Measurements from ENCODE around the gene PTPRM.

PTPRM gene

DNA sequence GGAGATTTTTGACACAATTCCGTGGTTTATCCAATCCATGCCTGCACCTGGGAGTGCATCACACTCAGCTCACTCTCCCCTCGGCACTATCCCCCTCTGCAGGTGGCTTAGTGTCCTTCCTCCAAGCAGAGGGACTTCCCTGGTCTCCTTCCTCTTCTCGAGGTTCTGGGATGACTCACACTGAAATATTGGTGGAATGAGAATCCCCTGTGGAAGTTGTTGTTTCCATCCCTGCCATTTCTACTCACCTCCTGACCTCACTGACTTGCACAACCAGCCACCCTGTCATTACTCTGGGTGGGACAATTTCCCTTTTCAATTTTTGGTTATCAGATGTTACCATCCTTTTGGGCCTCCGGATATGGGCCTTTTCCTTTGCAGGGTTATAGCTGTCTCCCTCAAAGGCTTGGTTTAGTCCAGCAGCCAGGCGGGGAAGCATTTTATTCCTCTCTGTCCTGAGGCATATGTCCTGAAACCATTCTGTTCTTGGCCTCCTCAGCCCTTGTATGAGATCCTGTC lies 59.9 kb downstream of the PTPRM start:
- peak; percentile 91 for DNase-seq (ENCODE audit: low spot score)

DNA sequence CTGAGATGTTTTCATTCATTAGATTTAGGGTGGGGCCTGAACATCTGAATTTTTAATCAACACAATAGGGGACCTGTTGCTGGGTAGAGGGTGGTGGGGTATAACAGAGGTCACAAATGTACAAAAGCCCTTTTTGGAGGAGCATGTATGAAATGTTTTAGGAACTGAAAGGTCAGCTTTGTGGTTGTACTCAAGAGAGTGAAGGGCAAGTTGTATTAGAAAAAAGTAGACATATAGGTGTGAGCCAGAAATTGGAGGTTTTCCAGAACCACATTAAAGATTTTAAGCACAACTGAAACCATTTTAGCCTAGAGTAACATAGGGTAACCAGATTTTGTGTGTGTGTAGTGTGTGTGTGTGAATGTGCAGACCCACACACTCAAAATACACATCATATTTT lies 62.3 kb downstream of the PTPRM start:
- DNase-seq (ENCODE audit: low spot score) = no peak

DNA sequence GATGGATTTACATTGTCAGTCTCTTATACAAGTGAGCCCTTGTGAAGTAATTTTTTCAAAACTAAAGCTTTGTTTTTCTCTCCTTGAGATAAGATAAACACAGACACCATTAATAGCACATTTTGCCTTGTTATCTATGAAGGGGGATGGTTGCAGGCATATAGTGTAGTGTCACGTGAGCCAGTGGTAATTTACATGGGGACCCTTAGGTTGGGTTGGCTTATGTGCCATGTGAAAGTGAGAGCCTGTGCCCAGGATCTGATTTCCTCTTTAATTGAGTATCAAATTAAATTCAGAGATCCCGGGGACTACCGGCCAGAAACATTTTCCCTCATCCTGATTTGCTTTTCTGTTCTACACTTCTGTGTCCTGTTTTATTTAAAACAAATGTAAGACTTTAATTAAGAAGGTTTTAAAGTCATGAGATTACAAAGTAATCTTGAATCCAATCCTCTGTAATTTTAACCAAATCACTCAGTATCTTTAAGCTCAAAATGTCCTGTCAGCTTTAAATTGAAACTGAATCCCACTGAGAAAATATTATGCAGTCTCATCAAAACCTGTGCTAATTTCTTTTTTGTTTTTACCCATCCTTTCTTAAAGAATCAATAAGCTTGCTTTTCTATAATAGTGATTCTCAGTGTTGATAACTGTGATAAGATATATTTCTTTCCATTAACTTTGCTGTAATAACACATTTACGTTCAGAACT lies 63.8 kb downstream of the PTPRM start:
- DNase-seq (ENCODE audit: low spot score) = no peak

DNA sequence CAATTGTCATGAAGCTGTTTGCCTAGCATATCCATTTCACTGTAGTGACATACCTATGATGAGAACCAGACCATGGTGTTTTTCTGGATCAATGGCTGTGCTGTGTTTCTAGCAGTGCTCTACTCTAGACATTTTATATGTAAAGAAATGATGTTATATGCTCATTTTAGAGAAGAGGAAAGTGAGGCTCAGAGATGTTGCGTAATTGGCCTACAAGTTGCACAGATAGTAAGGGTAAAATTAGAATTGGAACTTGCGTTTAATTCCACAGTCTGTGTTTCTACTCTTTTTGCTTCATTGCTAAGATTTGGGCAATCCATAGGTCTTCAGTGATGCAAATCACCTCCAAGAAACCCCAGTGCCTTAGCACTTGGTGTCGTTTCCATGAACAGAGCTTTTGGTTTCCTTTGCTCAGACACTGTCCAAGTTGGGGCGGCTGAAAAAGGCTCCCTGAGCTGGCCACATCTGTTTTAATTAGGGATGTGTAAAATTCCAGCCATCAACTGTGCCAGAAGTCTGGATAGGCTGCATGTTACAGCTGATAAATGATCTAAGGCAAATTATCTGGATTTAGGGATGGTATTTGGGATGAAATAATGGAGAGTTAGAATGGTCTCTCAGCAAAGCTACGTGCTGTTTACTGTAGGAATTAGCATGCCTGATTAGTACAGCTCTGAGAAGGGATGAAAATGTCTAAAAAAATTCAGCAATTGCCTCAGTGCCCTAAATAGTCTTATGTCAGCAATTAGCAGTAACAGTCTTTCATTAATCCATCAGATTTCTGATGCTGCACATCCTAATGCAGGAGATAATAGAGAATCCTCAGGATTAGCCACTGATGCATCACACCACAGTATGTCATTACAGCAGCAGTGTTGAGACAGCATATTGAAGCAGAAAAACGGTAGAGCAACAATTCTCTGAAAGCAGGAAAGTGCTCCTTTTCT lies 65.3 kb downstream of the PTPRM start:
- DNase-seq (ENCODE audit: low spot score) = peak; percentile 38

DNA sequence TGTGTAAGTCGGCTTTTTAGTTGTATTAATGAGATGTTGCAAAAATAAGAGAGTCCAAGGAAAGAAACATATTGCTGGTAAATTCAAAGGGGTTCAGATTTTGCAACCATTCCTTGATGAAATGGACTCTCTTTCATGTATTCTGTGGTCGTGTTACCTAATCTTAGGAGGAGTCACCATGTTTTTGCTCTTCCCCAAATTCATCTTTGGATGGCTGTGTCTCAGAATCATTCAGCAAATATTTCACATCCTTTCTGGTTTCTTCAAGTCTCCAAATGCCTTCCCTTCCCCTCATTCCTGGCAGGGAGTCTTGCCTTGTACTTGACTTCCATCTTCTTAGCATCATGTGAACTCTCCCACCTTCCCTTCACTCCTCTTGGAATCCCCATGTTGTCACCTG lies 66.1 kb downstream of the PTPRM start:
- no peak for DNase-seq (ENCODE audit: low spot score)

DNA sequence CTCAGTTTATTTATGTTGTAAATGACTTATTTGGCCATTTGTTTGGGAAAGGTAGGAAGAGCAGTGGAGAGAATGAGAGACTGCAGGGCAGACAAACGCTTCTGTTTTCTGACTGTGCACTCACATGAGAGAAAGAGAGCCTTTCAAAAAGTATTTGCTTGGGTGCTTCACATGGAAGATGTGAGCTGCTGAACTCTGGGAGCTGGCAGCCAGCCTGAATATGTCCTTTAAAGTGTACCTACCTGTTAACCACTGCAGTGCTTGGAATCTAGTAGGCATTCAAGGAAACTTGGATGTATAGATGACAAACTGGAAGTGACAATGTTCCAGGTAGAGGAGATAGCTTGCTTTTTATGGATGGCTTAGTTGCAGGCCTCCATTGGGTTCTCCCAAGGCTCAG lies 68.8 kb downstream of the PTPRM start:
- DNase-seq (ENCODE audit: low spot score) = no peak

DNA sequence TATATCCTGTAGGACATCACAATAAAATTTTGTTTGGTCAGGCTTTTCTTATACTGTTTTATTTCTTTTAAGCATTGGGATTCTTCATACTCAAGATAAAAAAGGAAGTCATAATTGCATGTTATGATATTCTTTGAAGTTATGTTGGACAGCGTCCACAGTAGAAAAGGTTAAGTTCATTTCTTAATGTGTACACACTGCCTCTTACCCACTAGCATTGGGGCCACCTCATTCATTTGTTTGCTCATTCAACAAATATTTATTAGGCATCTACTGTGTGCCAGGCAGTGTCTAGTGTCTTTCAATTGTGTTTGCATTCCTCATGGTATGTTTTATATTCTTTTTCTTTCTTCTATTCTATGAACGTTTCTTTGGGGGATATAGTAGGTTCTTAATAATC lies 70.2 kb downstream of the PTPRM start:
- DNase-seq (ENCODE audit: low spot score) = no peak

DNA sequence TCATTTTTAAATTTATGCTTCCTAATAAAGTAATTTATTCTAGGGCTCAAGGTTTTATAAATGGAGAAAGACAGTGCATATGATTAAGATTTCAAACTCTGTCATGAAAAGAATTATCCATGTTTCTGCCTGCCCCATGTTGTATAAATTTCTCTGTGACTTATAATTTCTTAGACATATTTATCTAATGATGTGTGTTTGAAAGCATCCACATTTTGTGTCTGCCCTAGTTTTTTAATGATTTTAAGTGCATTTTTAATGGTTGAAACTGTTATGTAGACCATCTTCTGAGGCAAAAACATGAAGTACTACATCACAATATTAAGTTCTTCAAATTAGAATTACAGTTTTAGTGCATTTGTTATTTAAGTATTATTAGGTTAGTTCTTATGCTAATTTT lies 71.2 kb downstream of the PTPRM start:
- DNase-seq (ENCODE audit: low spot score) = no peak

DNA sequence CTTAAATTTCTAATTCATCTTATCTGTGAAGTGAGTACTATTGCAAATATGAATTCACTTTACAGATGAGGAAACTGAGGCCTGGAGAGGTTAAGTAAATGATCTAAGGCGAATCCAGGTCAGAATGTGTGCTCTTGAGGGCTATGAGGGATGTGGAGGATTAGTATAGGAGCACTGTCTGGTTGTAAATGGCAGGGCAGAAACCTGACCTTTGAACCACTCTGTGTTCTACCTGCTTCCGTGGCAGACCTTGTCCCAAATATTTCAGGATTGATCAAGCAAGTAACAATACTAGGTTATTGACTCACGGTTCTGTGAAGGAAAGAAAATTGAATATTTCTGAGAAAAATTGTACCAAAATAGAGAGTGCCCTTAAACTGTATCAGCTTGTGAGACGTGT lies 74.7 kb downstream of the PTPRM start:
- DNase-seq (ENCODE audit: low spot score) = no peak

DNA sequence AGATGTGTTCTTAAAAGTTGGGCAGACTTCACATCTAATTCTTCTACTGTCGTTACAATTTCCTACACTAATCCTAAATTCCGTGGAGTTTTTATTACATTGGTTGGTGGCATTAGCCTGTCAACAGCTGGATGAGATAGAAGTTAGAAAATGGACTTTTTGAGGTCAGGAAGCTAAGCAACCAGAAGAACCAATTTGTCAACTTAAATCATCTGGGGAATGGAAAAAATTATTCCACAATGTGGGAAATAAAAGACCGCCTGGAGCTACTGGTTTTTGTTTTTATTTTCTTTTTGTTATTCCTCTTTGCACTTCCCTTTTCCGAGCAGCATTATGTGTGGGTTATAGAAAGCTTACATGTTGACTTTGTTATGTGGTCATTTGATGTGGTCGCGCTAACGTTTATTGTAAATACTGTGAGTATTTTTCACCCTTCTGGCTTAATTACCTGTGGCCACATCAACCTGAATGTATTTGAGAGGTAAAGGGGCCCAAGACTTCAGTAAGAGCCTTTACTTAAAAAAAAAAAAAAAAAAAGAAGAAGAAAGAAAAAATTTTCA lies 75.3 kb downstream of the PTPRM start:
- no peak for DNase-seq (ENCODE audit: low spot score)

DNA sequence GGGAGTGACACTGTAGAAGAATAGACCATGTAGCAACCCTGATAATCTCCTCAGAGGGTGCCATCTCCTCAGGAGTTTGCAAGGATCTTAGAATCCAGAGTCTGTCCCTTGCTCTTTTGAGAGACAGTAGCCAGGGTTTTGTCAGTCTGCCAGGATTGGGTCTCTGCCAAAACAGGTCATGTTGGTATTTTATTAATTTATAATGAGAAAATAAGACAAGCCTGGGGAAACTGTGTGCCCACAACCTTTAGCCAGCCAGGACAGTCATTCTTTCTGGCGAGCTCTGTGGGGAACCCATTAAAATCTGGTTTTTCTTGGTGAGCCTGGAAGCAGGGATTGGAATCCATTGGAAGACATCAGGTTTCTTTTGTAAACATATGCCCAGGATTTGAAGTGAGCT lies 78.6 kb downstream of the PTPRM start:
- peak; percentile 68 for DNase-seq (ENCODE audit: low spot score)

DNA sequence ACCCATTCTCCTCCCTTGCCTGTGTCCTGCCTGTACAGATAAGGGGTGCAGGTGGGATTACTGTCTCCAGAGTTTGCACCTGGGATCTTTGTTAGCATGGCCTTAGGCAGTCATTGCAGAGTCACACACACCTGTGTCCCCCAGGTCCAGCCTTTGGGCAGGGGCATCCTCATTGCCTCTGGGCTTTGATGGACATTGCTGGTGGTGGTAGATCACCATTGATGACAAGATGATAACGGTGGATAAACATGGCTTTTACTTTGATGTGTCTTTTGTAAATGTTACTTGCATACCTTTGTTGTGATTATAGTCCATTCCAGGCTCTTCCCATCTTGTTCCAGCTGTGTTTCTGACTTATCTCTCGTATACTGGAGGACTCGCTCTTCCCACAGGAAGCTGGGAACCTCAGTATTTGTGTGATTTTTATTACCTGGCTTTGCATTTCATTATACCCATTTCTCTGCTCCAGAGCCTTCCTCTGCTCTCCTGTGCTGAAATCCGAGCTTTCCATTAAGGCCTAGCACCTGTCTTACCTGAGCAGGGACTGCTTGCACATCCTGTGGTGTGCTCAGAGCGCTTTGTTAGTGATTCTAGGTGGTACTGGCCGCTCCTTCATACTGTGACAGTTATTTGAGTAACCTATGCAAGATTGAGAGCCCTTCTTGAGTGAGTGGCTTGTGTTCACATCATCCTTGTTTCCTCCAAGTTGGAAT lies 79.2 kb downstream of the PTPRM start:
- DNase-seq (ENCODE audit: low spot score) = no peak

DNA sequence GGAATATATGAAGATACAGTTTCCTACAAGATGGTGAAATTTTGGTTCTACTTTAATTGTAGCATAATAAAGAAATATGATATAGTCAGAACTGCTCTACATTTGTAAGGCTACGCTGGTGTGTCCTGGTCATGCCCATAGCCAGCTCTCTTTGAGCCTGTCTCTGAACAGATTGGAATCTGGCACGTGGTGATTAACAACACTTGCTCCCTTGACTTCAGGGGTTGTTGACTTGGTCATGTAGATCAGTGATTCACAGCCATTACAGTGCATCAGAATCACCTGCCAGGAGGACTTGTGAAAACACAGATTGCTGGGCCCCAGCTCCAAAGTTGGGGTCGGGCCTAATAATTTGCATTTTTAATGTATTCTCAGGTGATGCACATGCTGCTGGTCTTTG lies 80.4 kb downstream of the PTPRM start:
- DNase-seq (ENCODE audit: low spot score) = peak; percentile 57

DNA sequence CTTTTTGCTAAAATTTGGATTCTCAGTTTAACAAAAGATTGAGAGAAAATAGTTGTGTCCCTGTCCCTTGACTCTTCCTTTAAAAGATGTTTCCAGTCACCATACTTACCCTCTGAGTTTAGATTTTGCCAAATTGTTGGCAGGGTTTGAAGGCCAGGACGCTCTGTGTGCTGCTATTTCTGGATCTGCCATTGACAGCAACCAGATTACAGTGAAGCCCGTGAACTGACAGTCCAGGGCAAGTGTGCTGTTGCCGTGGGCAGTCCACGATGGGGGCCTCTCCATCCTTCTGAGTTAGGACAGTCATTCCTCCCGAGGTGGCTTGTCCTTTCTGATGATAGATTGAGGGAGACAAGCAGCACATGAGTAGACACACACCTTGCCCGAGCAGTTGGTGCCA lies 89.9 kb downstream of the PTPRM start:
- DNase-seq (ENCODE audit: low spot score) = no peak

DNA sequence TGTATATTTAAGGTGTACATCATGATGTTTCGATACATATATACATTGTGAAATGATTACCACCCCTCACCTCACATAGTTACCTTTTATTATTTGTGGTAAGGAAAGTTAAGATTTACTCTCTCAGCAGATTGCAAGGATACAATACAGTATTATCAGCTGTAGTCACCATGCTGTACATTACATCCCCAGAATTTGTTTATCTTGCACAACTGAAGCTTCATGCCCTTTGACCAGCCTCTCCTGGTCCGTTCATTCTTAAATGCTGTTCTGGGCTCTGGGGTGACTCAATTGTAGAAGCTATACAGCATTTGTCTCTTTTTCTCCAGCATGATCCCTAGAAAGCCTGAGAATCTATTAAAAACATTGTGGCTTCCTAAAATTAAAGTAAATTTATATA lies 90.8 kb downstream of the PTPRM start:
- DNase-seq (ENCODE audit: low spot score) = no peak

DNA sequence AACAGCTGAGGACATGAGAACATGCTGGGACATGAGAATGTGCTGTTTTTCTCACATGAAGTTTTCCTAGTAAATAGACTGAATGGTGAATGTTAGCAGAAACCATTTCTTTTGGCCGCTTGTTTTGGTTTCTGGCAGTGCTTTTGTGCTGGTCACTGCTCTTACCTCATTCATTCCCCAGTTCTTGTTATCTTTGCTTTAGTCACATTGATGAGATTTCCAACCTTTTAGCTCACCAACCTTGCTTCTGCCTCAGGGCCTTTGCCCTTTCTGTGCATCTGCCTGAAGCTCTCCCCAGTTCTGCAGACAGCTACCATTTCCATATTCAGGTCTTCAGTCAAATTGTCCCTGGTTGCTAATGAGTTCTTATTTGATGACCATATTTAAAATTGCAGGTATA lies 91.6 kb downstream of the PTPRM start:
- DNase-seq (ENCODE audit: low spot score) = no peak

DNA sequence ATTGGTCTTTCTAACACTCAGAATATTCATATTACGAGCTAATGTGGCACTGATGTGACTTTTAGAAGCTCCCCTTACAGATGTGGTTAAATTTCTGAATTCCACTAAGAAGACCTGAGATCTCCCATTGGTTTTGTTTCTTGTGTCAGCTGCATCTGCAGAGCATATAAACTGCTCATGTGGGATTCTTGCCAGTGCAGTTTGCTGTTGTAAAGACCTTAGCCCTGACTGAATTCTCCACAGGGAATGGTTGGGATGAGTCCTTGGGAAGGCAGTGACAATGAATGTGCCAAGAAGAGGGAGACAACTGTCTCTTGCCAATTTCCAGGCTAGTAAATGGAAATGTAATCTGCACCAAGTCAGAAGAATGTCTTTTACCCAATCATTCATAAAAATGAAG lies 94.1 kb downstream of the PTPRM start:
- no peak for DNase-seq (ENCODE audit: low spot score)

DNA sequence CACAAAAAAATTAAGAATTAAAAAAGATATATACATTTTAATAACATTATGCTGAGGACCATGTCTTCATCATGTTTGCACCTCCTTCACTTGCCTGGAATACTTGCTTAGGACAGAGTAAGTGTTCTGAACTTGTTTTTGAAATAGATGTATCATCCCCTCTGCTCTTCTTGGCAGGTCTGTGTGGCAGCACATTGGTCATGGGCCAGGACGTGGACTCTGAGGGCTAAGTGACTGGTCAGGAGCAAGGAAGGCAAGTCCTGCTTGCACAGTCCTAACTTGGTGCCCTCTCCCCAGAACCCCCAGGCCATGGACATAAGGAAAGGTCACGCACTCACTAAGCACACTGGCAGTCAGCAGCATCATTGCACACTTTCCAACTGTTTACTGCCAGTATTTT lies 95.8 kb downstream of the PTPRM start:
- no peak for DNase-seq (ENCODE audit: low spot score)

DNA sequence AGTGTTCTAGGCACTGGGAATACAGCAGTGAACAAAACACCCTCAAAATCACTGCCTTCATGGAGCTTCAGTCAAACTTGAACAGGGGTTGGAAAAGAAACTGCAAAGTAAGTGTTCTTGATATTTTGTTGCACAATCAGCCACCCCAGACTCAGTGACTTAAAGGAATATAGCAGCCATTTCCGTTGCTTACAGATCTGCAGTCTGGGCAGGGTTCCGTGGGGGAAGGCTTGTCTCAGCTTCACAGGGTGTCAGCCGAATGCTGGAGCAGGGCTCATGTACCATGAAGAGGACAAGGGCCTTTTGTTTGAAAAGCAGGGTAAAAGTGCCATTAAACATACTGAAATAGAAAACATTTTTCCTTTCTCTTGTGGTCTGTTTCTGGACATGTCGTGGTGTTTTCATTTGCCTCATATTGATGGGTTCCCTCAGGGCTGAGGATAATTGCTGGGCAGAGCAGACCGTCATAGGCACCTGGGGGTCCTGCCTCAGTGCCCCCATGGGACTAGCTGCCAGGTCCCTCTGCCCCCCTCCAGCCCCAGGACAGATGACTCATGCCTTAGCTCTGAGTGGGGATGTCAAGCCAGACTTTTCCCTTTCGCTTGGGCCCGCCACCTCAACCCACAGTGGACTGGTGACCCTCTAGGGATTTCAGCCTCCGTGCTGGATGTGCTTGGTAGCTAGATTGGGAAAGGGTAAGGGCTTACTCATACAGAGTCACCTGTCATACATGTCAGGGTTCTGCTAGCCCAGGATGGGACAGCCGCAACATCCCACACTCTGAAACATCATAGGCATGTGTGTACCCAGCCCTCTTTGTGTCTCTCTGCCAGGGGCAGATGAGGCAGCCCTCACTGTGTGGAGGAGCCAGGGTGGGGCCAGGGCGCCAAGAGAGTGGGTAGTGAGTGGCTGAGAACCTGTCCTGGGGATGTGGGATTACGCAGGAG lies 96.5 kb downstream of the PTPRM start:
- no peak for DNase-seq (ENCODE audit: low spot score)

DNA sequence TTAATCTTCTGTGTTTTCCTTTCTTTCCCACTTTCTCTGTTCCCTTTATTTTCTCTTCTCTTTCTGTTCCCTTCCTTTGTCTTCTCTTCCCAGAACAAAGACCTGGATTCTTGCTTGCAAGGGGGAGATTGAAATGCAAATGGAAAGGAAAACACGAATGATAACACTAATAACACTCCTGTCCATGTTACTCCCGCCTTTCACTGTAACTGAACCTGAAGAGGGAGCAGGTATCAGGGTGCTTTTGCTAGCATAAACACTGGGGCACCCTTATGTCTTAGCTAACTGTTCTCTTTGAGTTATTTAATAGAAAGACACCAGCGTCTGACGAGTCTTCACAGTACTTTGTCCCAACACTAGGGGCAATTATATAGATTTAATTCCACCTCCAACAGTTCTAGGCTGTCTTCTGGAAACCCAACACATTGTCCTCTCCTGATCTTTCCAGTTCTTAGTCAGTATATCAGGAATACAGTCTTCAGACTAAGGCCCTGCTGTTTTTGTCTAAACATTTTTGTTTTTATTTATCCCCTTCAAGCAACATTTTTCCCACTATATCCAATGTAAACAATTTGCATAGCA lies 99.2 kb downstream of the PTPRM start:
- DNase-seq (ENCODE audit: low spot score) = no peak

DNA sequence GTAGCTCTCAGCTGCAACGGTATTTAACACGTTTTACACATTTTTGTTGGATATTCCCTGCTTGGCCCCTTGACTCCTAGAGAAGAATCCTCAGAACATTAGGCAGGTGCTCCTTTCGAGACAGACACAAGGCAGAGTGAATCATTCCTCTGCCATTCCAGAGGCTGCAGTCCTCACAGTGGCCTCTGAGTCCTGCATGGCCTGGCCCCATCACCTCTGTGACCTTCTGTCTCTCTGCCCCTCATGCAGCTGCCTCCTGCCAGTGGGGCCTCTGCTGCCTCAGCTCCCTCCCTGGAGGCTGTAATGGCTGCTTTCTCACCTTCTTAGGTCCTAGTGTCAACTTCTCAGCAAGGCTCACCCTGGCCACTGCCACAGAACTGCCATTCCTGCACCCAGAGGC lies 101.3 kb downstream of the PTPRM start:
- peak; percentile 34 for DNase-seq (ENCODE audit: low spot score)

Measured in kidney tubule cell (primary cell).